K562 (cell line): ENCODE measurements around the gene AKT1S1. TPM values are rescaled to one million over a fixed set of nuclear protein-coding genes. Genes with fewer than 3 reads are reported as not detected.

Experiments used
- CREM ChIP-seq: IDR thresholded peaks from 2 replicates; pipeline ENCODE4 v1.6.1; 2014; ENCODE audit warnings: antibody characterized with exemption, low read depth
- CSDE1 ChIP-seq, 2 experiments: fragments of 450-650 bp; IDR thresholded peaks; 2 replicates each; pipeline ENCODE4 v1.6.1; 2016; ENCODE audit warnings: mild to moderate bottlenecking in 1 of 2
- EGR1 ChIP-seq: fragments of 450-650 bp; conservative IDR thresholded peaks from 2 replicates; pipeline ENCODE4 v1.6.1; 2017; ENCODE audit warnings: mild to moderate bottlenecking
- HCFC1 ChIP-seq: IDR thresholded peaks from 2 replicates; pipeline ENCODE4 v1.6.1; 2012; ENCODE audit warnings: low read depth, low read length, improper control_type of control experiment
- KAT7 ChIP-seq: sonication (generic); formaldehyde crosslinking; IDR thresholded peaks from 2 replicates; pipeline ENCODE4 v1.8.0; 2022; ENCODE audit warnings: missing genetic modification reagents, mild to moderate bottlenecking, borderline replicate concordance
- NFIC ChIP-seq: fragments of 450-650 bp; IDR thresholded peaks from 2 replicates; pipeline ENCODE4 v1.6.1; 2017; ENCODE audit warnings: mild to moderate bottlenecking, inconsistent platforms
- PTTG1 ChIP-seq: fragments of 450-650 bp; IDR thresholded peaks from 2 replicates; pipeline ENCODE4 v1.6.1; 2016; ENCODE audit warnings: low read depth, mild to moderate bottlenecking, missing genetic modification characterization, missing compliant biosample characterization
- THRAP3 ChIP-seq: fragments of 450-650 bp; IDR thresholded peaks from 2 replicates; pipeline ENCODE4 v1.6.1; 2016; ENCODE audit warnings: mild to moderate bottlenecking, inconsistent platforms, borderline replicate concordance
- ZNF232 ChIP-seq: sonication (generic); formaldehyde crosslinking; IDR thresholded peaks from 2 replicates; pipeline ENCODE4 v1.8.0; 2022; ENCODE audit warnings: mild to moderate bottlenecking, missing genetic modification reagents
- polyA plus RNA-seq, 8 experiments: library from polyadenylated mRNA; depleted of rRNA in 4 of 8; stranded (reverse) in 5 of 8; unstranded in 3 of 8; fragments of >200 nt; fragmentation: Nextera tagmentation in 2 of 8; fragmentation: Illumina TruSeq in 1 of 8; extraction: Ambion mirVana in 2 of 8; extraction: Trizol in 1 of 8; gene quantifications; 2 replicates each; pipeline versions ENCODE4 v1.2.1 to v1.2.3, GENCODE V29; 2011 to 2014; ENCODE audit warnings: inconsistent platforms in 1 of 8, missing spikeins in 1 of 8
- total RNA-seq, 7 experiments: library from RNA; depleted of rRNA in 6 of 7; stranded (reverse); fragments of >200 nt in 6 of 7; fragmentation: Illumina TruSeq in 2 of 7; extraction: Trizol in 2 of 7; gene quantifications; 2 replicates each; pipeline versions ENCODE4 v1.2.1 to v1.2.3, GENCODE V29; 2011 to 2021; ENCODE audit warnings: low replicate concordance in 1 of 7
- TF ChIP-seq, protein P1 (sequence below): sonication (generic); formaldehyde crosslinking; IDR thresholded peaks from 2 replicates; pipeline ENCODE4 v1.8.1; 2023; ENCODE audit warnings: mild to moderate bottlenecking, missing genetic modification reagents
- TF ChIP-seq, protein P2 (sequence below): fragments of 250-450 bp; sonication (Bioruptor Pico); IDR thresholded peaks from 2 replicates; pipeline ENCODE4 v1.4.0; 2020
- TF ChIP-seq, protein P3 (sequence below), 2 experiments: fragments of 450-650 bp; IDR thresholded peaks; 2 replicates each; pipeline ENCODE4 v1.6.1; 2016
- TF ChIP-seq, protein P4 (sequence below): sonication (generic); formaldehyde crosslinking; IDR thresholded peaks from 2 replicates; pipeline ENCODE4 v1.8.0; 2022; ENCODE audit warnings: mild to moderate bottlenecking, missing genetic modification reagents
- TF ChIP-seq, protein P5 (sequence below): fragments of 450-650 bp; formaldehyde crosslinking; conservative IDR thresholded peaks from 2 replicates; pipeline ENCODE4 v1.4.0; 2022; ENCODE audit warnings: mild to moderate bottlenecking, missing genetic modification characterization
- TF ChIP-seq, protein P6 (sequence below): fragments of 450-650 bp; IDR thresholded peaks from 2 replicates; pipeline ENCODE4 v1.6.1; 2016

The AKT1S1 gene
- total and polyA plus RNA-seq, 9 of the 15 experiments (the other 6 are each of a cell fraction or from before 2014, with no cell fraction given) = 1.2 to 50.3 (median 17.1) TPM

DNA sequence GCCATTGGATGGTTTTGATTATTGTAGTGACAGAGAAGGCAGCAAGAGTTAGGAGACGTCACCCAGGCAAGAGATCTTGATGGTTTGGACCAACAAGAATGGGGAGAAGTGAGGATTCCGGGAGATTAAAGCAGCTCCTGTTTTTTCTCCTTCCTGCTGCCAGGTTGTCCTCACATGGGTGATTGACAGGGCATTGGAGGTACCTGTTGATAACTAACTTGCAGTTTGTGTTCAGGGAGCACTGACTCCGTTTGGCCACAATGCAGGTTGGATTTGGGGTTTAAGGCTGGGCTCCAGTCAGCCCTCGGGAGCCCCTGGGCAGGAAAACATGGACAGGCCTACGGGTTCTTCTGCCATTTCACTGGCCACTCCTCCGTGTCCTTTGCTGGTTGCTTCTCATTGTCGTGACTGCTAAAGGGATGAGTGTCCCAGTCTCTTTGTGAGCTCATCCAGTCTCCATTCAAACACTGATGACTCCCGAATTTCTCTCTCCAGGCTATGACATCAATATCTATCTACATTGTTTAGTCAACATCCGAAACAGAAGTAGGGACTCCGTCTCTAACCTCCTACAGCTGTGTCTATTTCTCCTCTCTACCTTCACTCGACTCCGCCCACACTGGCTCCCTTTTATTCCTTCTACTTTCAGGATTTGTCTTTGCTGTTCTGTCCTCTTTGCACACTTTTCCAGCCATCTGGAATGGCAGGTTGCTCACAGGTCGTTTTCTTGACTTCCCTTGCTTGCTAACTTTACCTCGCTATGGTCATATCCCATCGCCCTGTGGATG lies 27.5 kb downstream of the AKT1S1 start (continued):
- peak; percentile 58; the same call in 1 of the 2 replicates for TF ChIP-seq KAT7 (CRISPR knock-in tag)
- TF ChIP-seq HCFC1 = no peak
- TF ChIP-seq, protein P1, sequence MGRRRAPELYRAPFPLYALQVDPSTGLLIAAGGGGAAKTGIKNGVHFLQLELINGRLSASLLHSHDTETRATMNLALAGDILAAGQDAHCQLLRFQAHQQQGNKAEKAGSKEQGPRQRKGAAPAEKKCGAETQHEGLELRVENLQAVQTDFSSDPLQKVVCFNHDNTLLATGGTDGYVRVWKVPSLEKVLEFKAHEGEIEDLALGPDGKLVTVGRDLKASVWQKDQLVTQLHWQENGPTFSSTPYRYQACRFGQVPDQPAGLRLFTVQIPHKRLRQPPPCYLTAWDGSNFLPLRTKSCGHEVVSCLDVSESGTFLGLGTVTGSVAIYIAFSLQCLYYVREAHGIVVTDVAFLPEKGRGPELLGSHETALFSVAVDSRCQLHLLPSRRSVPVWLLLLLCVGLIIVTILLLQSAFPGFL = 0 out of 2 replicates have a peak, but pooled peaks have one; percentile 37
- 0 out of 2 replicates have a peak, but pooled peaks have one; percentile 8 for TF ChIP-seq CREM
- TF ChIP-seq ZNF232 = no peak
- TF ChIP-seq, protein P2, sequence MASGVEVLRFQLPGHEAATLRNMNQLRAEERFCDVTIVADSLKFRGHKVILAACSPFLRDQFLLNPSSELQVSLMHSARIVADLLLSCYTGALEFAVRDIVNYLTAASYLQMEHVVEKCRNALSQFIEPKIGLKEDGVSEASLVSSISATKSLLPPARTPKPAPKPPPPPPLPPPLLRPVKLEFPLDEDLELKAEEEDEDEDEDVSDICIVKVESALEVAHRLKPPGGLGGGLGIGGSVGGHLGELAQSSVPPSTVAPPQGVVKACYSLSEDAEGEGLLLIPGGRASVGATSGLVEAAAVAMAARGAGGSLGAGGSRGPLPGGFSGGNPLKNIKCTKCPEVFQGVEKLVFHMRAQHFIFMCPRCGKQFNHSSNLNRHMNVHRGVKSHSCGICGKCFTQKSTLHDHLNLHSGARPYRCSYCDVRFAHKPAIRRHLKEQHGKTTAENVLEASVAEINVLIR (CRISPR knock-in tag) = 0 out of 2 replicates have a peak, but pooled peaks have one; percentile 19
- TF ChIP-seq THRAP3 = peak; percentile 69; the same call in 1 of the 2 replicates
- TF ChIP-seq, protein P3, sequence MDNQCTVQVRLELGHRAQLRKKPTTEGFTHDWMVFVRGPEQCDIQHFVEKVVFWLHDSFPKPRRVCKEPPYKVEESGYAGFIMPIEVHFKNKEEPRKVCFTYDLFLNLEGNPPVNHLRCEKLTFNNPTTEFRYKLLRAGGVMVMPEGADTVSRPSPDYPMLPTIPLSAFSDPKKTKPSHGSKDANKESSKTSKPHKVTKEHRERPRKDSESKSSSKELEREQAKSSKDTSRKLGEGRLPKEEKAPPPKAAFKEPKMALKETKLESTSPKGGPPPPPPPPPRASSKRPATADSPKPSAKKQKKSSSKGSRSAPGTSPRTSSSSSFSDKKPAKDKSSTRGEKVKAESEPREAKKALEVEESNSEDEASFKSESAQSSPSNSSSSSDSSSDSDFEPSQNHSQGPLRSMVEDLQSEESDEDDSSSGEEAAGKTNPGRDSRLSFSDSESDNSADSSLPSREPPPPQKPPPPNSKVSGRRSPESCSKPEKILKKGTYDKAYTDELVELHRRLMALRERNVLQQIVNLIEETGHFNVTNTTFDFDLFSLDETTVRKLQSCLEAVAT (IDR thresholded peaks at IDR 0.05) = peak; percentile 61 to 70; a peak in 2 of 4 replicates
- 0 out of 4 replicates have a peak, but pooled peaks of 1 of the 2 experiments have one; percentile 43 for TF ChIP-seq CSDE1 (IDR thresholded peaks at IDR 0.05)
- 0 out of 2 replicates have a peak, but pooled peaks have one; percentile 48 for TF ChIP-seq PTTG1 (tag)
- TF ChIP-seq, protein P4, sequence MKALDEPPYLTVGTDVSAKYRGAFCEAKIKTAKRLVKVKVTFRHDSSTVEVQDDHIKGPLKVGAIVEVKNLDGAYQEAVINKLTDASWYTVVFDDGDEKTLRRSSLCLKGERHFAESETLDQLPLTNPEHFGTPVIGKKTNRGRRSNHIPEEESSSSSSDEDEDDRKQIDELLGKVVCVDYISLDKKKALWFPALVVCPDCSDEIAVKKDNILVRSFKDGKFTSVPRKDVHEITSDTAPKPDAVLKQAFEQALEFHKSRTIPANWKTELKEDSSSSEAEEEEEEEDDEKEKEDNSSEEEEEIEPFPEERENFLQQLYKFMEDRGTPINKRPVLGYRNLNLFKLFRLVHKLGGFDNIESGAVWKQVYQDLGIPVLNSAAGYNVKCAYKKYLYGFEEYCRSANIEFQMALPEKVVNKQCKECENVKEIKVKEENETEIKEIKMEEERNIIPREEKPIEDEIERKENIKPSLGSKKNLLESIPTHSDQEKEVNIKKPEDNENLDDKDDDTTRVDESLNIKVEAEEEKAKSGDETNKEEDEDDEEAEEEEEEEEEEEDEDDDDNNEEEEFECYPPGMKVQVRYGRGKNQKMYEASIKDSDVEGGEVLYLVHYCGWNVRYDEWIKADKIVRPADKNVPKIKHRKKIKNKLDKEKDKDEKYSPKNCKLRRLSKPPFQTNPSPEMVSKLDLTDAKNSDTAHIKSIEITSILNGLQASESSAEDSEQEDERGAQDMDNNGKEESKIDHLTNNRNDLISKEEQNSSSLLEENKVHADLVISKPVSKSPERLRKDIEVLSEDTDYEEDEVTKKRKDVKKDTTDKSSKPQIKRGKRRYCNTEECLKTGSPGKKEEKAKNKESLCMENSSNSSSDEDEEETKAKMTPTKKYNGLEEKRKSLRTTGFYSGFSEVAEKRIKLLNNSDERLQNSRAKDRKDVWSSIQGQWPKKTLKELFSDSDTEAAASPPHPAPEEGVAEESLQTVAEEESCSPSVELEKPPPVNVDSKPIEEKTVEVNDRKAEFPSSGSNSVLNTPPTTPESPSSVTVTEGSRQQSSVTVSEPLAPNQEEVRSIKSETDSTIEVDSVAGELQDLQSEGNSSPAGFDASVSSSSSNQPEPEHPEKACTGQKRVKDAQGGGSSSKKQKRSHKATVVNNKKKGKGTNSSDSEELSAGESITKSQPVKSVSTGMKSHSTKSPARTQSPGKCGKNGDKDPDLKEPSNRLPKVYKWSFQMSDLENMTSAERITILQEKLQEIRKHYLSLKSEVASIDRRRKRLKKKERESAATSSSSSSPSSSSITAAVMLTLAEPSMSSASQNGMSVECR (CRISPR knock-in tag) = no peak
- peak; percentile 16; the same call in 1 of the 2 replicates for TF ChIP-seq NFIC
- TF ChIP-seq, protein P5, sequence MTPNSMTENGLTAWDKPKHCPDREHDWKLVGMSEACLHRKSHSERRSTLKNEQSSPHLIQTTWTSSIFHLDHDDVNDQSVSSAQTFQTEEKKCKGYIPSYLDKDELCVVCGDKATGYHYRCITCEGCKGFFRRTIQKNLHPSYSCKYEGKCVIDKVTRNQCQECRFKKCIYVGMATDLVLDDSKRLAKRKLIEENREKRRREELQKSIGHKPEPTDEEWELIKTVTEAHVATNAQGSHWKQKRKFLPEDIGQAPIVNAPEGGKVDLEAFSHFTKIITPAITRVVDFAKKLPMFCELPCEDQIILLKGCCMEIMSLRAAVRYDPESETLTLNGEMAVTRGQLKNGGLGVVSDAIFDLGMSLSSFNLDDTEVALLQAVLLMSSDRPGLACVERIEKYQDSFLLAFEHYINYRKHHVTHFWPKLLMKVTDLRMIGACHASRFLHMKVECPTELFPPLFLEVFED (CRISPR knock-in tag) = 0 out of 2 replicates have a peak, but pooled peaks have one; percentile 26
- TF ChIP-seq, protein P6, sequence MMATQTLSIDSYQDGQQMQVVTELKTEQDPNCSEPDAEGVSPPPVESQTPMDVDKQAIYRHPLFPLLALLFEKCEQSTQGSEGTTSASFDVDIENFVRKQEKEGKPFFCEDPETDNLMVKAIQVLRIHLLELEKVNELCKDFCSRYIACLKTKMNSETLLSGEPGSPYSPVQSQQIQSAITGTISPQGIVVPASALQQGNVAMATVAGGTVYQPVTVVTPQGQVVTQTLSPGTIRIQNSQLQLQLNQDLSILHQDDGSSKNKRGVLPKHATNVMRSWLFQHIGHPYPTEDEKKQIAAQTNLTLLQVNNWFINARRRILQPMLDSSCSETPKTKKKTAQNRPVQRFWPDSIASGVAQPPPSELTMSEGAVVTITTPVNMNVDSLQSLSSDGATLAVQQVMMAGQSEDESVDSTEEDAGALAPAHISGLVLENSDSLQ = peak; percentile 89
- TF ChIP-seq EGR1 = 0 out of 2 replicates have a peak, but pooled peaks have one; percentile 18
